Kidney (tissue), 14 donors: ENCODE results near the gene ADPRH. TPM values are rescaled to one million over a fixed set of nuclear protein-coding genes. Genes with fewer than 3 reads are reported as not detected.

ENCODE experiments used
- DNase-seq, 5 donors: peaks; one replicate each; pipeline ENCODE4 v3.0.0-alpha.2; 2013 to 2020
- FAIRE-seq: peaks from 2 replicates; lab custom pipeline; 2012; peaks lifted over from hg19 to GRCh38; lab: Jason Lieb, UNC
- H3K27ac ChIP-seq, 2 donors: one replicate each; pipeline ENCODE4 v1.7.0; 2013; ENCODE audit warnings: low read depth in 2 of 2, low read length in 2 of 2, inconsistent platforms in 1 of 2
- H3K27me3 ChIP-seq: one replicate; pipeline ENCODE4 v1.7.1; 2013; ENCODE audit warnings: low read length, inconsistent platforms; ENCODE audit not compliant: control insufficient read depth, insufficient read depth
- H3K36me3 ChIP-seq, 3 donors: one replicate each; pipeline versions ENCODE4 v1.7.0 to v1.7.1; 2013; ENCODE audit warnings: low read length in 3 of 3, control low read depth in 1 of 3, inconsistent platforms in 1 of 3; ENCODE audit not compliant: insufficient read depth in 3 of 3, control insufficient read depth in 2 of 3
- H3K4me1 ChIP-seq, 3 donors: one replicate each; pipeline versions ENCODE4 v1.7.0 to v1.7.1; 2013; ENCODE audit warnings: low read length in 3 of 3, inconsistent platforms in 1 of 3, low read depth in 1 of 3; ENCODE audit not compliant: control insufficient read depth in 2 of 3, insufficient read depth in 2 of 3
- H3K4me3 ChIP-seq, 3 donors: one replicate each; pipeline versions ENCODE4 v1.7.0 to v1.8.1; 2013; ENCODE audit warnings: low read length in 3 of 3, control low read depth in 1 of 3, inconsistent platforms in 1 of 3
- H3K9ac ChIP-seq, 3 donors: one replicate each; pipeline versions ENCODE4 v1.7.0 to v1.7.1; 2013; ENCODE audit warnings: low read length in 3 of 3, control low read depth in 1 of 3, inconsistent platforms in 1 of 3
- H3K9me3 ChIP-seq, 3 donors: one replicate each; pipeline versions ENCODE4 v1.7.0 to v1.7.1; 2013; ENCODE audit warnings: low read length in 3 of 3, control low read depth in 1 of 3, inconsistent platforms in 1 of 3; ENCODE audit not compliant: control insufficient read depth in 2 of 3, insufficient read depth in 1 of 3
- CTCF ChIP-seq: IDR thresholded peaks from 3 replicates; pipeline ENCODE4 v1.5.1; 2012; ENCODE audit warnings: mild to moderate bottlenecking, moderate library complexity, borderline replicate concordance; ENCODE audit not compliant: insufficient read depth; ENCODE audit errors: extremely low read depth
- intact Hi-C: fragments of 100-400 bp; cut with DNase I; formaldehyde crosslinking; loops from one replicate; pipeline ENCODE4 v1.11.1; 2022
- polyA plus RNA-seq: library from polyadenylated mRNA; stranded (reverse); fragments of 350-450 nt; fragmentation: Illumina TruSeq; extraction: RNeasy Lipid Tissue Mini Kit (QIAGEN cat#74804); gene quantifications from one replicate; pipeline ENCODE4 v1.2.3, GENCODE V29; 2014; ENCODE audit warnings: low read depth, low replicate concordance; ENCODE audit not compliant: insufficient read depth
- total RNA-seq: library from RNA; stranded (reverse); fragmentation: NEBNext Ultra II Directional; extraction: Animal tissue kit (Norgen Biotek cat#: 25700); gene quantifications from one replicate; pipeline ENCODE4 v1.2.1, GENCODE V29; 2021
- donor health status: control.
- donor health status: control.
- donor health status: control.
- donor health status: control.
- donor health status: control.
- donor health status: DM: yes; HTN: yes; CAD: no.
- donor health status: Normal renal cell carcinoma (clear cell type).

The ADPRH gene
- total and polyA plus RNA-seq, 2 donors from 2014 or later = 5.2 to 15.0 TPM

- no peaks in the 10 kb centered on the region for H3K9me3 ChIP-seq
- no peak overlapping the region for H3K4me3 ChIP-seq
- DNase-seq (peak in 2 of 5 donors; percentile 11 to 24), FAIRE-seq (no peak)
- no peak overlapping the region for H3K9ac ChIP-seq
- peaks cover 0 to 4% (median 3%) of the 10 kb centered on the region in 3 donors for H3K4me1 ChIP-seq
- peak overlapping the region; percentile 6 to 63 for H3K27ac ChIP-seq
- intact Hi-C loops = no loop called here
- H3K36me3 ChIP-seq = no peaks in the 10 kb centered on the region
- TF ChIP-seq CTCF = no peak
- H3K27me3 ChIP-seq = no peaks in the 10 kb centered on the region
These were observed 51.0 kb downstream of the ADPRH start for GRCh38 chr3:119630128-119630879.

- TF ChIP-seq CTCF = no peak
- peaks cover 0 to 6% (median 3%) of the 10 kb centered on the region in 3 donors for H3K4me1 ChIP-seq
- H3K36me3 ChIP-seq = no peaks in the 10 kb centered on the region
- H3K9ac ChIP-seq = no peak overlapping the region
- no peak overlapping the region for H3K4me3 ChIP-seq
- H3K27ac ChIP-seq = no peak overlapping the region
- intact Hi-C loops = no loop called here
- H3K9me3 ChIP-seq = no peaks in the 10 kb centered on the region
- FAIRE-seq = no peak
- H3K27me3 ChIP-seq = no peaks in the 10 kb centered on the region
- no peak for DNase-seq
These were observed 51.6 kb downstream of the ADPRH start for GRCh38 chr3:119630880-119631329.

GRCh38 chr3:119631516-119631915 is 52.2 kb downstream of the ADPRH start:
- DNase-seq = peak in 1 of 5 donors; percentile 14
- Histone ChIP-seq H3K27me3 (no peaks in the 10 kb centered on the region), H3K9ac (no peak overlapping the region), H3K27ac (no peak overlapping the region), H3K4me1 (peaks cover 0 to 9% (median 3%) of the 10 kb centered on the region in 3 donors), H3K36me3 (no peaks in the 10 kb centered on the region), H3K4me3 (no peak overlapping the region), H3K9me3 (no peaks in the 10 kb centered on the region)
- FAIRE-seq = no peak
- no peak for TF ChIP-seq CTCF
- intact Hi-C loops = no loop called here
